B cell (primary cell): ENCODE results near the gene VPS13A.

Experiments
- EZH2 ChIP-seq: IDR thresholded peaks from 2 replicates; pipeline ENCODE4 v1.6.1; 2012; ENCODE audit warnings: borderline replicate concordance, low read depth, mild to moderate bottlenecking, moderate library complexity, low read length; ENCODE audit not compliant: insufficient read depth, poor library complexity, severe bottlenecking
- TF ChIP-seq, protein P1 (sequence below): fragments of 200-600 bp; IDR thresholded peaks from one replicate; pipeline ENCODE4 v1.8.0; 2022; ENCODE audit warnings: antibody characterized with exemption, mild to moderate bottlenecking

DNA sequence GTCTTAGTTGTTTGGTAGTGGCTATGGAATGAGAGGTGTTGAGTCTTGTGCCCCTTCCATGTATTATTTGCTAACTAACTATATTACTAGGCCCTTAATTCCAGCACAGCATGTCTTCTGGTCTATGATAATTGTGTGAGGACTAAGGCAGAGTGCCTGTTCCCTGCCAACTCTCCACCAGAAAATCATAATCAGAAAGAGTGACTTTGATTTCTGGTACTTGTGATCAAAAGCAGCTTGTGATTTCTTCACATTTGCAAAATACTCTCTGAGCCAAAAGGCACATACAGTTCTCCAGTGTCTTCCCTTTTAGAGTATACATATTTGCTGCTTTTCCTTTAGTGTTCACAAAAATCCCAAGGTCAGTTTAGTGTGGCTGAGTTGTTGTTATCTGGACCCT lies 240.9 kb downstream of the VPS13A start:
- TF ChIP-seq, protein P1, sequence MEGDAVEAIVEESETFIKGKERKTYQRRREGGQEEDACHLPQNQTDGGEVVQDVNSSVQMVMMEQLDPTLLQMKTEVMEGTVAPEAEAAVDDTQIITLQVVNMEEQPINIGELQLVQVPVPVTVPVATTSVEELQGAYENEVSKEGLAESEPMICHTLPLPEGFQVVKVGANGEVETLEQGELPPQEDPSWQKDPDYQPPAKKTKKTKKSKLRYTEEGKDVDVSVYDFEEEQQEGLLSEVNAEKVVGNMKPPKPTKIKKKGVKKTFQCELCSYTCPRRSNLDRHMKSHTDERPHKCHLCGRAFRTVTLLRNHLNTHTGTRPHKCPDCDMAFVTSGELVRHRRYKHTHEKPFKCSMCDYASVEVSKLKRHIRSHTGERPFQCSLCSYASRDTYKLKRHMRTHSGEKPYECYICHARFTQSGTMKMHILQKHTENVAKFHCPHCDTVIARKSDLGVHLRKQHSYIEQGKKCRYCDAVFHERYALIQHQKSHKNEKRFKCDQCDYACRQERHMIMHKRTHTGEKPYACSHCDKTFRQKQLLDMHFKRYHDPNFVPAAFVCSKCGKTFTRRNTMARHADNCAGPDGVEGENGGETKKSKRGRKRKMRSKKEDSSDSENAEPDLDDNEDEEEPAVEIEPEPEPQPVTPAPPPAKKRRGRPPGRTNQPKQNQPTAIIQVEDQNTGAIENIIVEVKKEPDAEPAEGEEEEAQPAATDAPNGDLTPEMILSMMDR = no peak
- TF ChIP-seq EZH2 = no peak
